ENCODE measurements around the gene DNAJC5G.
"Not testable (repeated sequence)": the region's sequence is repeated elsewhere in the genome, so short reads cannot be mapped to it uniquely, and the experiment has no call there.

Gene DNAJC5G

DNA sequence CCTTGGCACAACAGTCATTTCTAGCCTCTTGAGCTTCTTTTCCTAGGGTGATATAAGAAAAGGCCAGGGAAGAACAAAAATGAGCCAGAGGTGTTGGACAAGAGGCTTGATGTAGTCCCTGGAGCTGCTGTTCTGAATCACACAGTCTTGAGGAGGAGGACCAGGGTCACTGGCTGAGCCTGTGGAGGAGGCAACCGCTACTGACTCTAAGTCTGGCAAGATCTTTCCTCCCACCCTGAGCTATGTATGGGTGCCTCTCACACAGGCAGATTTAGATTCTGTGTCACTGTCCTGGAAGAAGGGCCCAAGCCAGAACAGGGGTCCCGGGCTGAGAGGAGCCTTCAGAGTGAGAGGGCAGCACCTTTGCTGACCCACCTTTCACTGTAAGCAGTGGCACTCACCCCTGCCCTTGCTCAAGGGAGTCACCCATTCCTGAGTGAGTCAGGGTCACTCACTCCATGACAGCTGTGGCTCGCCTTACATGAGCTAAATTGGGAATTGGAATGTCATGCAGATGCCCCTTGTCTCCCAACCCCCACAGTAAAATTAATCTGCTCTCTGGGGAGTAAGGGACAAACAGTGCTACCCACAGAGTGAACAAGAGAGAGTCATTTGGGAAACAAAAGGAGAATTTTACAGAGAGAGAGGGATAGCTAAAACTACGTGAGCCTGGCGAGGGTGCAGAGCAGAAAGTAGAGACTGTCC lies 6.8 kb downstream of the DNAJC5G start, which contains the start of gene TRIM54:
TSS of gene TRIM54 (plus strand) at position 575 of the 705 bp plus-strand sequence. CDS start 303 bp downstream, outside the sequence.
- no peak for DNase-seq (ENCODE audit: low read depth in 3 of 3)

- no peak for DNase-seq (ENCODE audit: low read depth in 3 of 3)
Measured at GRCh38 chr2:27282892-27283291, 7.7 kb downstream of the DNAJC5G start.

DNA sequence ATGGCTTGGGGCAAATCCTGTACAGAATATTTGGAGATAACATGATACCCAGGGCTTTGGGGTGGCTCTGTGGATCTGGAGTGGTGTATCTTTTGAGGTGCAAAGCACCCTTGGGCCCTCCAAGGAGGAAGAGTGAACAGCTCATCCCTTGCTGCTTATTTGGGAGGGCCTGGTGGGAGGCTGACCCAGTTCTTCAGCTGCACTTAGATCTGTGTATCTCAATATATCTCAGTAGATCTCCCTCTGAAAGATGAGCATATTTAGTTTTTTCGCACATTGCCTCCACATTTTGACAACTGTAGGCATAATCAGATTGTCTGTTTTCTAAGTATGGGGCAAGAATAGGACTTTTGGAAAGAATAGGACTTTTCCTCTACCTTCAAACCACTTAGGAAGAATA lies 9.8 kb downstream of the DNAJC5G start:
- DNase-seq (ENCODE audit: low read depth in 3 of 3) = no peak

GRCh38 chr2:27285481-27285880 lies 10.2 kb downstream of the DNAJC5G start:
- DNase-seq (ENCODE audit: low read depth in 3 of 3) = no peak

- DNase-seq (ENCODE audit: low read depth in 3 of 3) = no peak
Measured at GRCh38 chr2:27288610-27289009, 13.4 kb downstream of the DNAJC5G start.

GRCh38 chr2:27290549-27290948 lies 15.3 kb downstream of the DNAJC5G start:
- DNase-seq (ENCODE audit: low read depth in 3 of 3) = no peak

- no peak for DNase-seq (ENCODE audit: low read depth in 3 of 3)
Measured at GRCh38 chr2:27291865-27292264, 16.6 kb downstream of the DNAJC5G start.

DNA sequence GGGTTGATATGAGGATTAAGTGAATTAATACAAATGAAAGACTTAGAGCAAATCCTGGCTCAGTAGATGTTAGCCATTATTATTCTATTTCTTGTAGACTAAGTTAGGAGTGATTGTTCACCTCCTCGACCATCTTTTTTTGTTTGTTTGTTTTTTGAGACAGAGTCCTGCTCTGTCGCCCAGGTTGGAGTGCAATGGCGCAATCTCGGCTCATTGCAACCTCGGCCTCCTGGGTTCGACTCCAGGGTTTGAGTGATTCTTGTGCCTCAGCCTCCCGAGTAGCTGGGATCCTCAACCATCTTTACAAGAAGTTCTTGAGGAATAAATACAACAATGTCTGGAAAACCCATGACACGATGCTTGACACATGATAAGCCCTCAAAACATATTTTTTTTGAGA lies 19.7 kb downstream of the DNAJC5G start:
- no peak for DNase-seq (ENCODE audit: low read depth in 3 of 3)

GRCh38 chr2:27296481-27296880 lies 21.2 kb downstream of the DNAJC5G start:
- no peak for DNase-seq (ENCODE audit: low read depth in 3 of 3)

DNA sequence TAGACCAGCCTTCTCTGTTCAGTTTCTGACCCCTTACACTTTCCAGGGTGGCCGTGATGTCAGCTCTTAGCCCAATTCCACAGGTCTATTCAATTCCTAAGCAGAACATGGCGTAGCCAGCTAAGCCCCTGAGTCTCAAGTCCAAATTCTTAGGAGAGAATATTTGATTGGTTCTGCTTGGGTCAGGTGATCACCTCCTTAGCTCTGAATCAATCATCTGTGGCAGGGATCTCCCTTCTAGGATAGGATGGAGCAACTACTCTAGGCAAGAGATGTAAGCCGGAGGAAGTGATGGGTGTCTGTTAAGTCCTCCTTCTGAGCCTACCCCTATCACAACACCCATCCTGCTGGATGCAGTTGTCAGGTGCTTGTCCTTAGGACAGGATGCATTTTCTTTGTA lies 22.0 kb downstream of the DNAJC5G start:
- no peak for DNase-seq (ENCODE audit: low read depth in 3 of 3)

DNA sequence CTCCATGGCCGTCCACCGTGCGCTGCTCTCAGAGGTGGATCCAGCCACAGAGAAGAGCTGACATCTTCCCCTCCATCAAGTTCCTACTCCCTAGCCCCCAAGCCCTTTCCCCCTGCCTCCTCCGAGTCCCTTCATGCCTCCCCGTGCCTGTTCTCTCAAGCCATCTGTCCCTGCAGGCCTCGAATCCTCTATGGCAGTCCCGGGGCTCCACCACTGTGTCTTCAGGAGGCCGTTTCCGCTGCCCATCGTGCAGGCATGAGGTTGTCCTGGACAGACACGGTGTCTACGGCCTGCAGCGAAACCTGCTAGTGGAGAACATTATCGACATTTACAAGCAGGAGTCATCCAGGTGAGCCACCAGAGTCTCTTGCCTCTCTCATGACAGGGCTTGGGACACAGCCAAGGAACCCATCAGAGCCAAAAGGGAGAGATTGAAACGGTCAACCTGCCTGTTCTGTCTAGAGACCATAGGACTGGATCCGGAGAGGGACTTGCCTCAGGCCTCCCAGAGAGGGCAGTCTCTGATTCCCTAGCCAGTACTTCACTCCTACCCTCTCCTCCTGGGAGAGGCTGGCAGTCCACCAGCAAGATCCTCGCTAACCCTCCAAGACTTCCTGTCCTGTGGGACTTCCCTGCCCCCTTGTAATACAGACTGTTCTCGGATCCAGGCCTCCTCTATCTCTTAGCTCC lies 23.3 kb downstream of the DNAJC5G start:
- DNase-seq (ENCODE audit: low read depth in 3 of 3) = no peak

- DNase-seq (ENCODE audit: low read depth in 3 of 3) = not testable (repeated sequence)
Measured at GRCh38 chr2:27300606-27301005, 25.4 kb downstream of the DNAJC5G start.

DNA sequence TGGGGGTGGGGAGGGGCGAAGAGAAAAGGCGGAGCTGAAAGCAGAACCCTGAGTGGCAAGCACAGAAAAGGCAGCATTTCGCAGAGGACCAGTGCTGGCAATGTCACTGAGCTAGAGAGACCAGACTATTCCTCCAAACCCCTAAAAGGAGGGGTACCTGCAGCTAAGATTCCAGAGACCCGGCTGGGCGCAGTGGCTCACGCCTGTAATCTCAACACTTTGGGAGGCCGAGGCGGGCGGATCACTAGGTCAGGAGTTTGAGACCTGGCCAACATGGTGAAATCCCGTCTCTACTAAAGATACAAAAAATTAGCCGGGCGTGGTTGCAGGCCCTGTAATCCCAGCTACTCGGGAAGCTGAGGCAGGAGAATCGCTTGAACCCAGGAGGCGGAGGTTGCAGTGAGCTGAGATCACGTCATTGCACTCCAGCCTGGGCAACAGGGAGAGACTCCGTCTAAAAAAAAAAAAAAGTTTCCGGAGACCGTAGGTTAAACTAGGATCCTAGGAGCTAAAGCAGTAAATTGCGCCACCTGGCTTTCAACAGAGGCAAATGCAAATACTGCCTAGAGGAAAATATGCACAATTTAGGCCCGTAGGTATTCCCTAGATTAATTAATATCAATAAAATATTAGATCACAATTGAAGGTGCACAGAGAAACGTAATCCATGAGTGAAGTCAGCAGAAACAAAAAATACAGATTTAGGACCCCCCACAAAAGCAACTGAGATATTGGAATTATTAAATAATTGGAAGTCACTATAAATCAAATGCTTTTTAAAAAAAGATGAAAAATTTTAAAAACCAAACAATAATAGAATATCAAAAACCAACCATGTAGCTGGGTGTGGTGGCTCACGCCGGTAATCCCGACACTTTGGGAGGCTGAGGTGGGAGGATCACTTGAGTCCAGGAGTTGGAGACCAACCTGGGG lies 28.1 kb downstream of the DNAJC5G start:
- peak in 1 of 3 experiments; percentile 27 for DNase-seq (ENCODE audit: low read depth in 3 of 3)

- DNase-seq (ENCODE audit: low read depth in 3 of 3) = no peak
Measured at GRCh38 chr2:27304488-27305240, 29.4 kb downstream of the DNAJC5G start.

GRCh38 chr2:27305516-27305915 lies 30.3 kb downstream of the DNAJC5G start:
- no peak for DNase-seq (ENCODE audit: low read depth in 3 of 3)

GRCh38 chr2:27306136-27306535 lies 30.9 kb downstream of the DNAJC5G start:
- DNase-seq (ENCODE audit: low read depth in 3 of 3) = no peak

- DNase-seq (ENCODE audit: low read depth in 3 of 3) = peak in 1 of 3 experiments; percentile 42
Measured at GRCh38 chr2:27306573-27307286, 31.5 kb downstream of the DNAJC5G start.

GRCh38 chr2:27307287-27307544 lies 32.0 kb downstream of the DNAJC5G start:
- no peak for DNase-seq (ENCODE audit: low read depth in 3 of 3)

DNA sequence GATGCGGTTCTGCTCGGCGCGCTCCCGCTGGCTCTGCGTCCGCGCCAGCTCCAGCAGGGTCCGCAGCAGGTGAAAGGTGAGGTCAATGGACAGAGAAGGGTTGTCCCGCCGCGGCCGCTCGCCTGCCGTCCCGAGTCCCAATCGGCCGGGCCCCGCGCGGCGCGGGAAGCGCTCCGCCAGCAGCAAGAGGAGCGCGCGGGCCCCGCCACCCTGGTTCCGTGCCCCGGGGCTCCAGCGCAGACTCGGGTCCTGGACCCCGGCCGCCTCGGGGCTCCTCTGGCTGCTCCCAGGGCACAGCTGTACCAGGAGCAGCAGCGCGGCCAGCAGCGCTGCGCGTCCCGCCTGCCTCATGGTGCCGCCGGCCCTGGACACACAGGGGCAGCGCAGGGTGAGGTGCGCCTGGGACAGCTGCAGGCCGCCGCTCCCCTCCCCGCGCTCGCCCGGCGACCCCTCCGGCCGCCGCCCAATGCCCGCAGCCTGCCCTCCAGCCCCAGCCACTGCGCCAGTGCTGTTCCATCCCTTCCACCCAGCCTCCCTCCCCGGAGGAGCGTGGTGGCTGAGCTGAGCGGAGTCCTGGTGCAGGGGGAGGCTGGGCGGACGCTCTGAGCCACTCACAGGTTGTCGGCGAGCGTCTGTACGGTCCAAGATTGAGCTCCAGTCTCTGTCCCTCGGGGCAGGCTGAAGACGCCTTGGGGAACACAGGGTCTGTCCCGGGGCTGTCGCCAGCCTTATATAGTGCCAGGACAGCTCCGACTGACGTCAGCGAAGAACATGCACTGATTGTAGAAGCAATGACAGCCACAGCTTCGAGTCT lies 32.5 kb downstream of the DNAJC5G start:
- no peak for DNase-seq (ENCODE audit: low read depth in 3 of 3)

DNA sequence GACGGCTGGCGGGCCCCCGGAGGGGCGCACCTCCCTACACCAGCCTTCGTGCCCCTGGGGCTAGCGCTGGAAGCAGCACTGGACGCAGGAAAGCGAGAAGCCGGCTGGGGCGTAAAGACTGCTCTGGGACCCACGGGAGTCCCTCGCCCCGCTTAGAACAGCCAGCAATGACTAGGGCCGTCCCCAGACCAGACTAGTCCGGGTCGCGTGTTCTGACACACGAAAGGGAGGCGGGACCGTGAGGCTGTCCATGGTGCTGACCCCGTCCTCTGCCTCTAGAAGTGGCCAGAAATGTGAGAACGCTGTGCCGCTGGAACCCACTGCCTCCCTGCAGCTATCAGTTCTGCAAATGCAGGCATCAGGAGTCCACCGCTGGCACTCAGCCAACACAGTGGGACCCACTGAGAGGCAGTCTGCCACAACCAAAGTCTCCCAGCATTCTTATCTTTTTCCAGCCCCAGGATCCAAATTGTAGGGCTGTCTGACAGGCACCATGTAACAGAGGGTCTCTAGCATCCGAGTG lies 33.2 kb downstream of the DNAJC5G start, which contains the start of gene UCN:
TSS of gene UCN (minus strand) at position 87 of the 523 bp plus-strand sequence. CDS start 550 bp downstream, outside the sequence.
- DNase-seq (ENCODE audit: low read depth in 3 of 3) = no peak

Data from stimulated activated CD4-positive, alpha-beta T cell treated with anti-CD3 and anti-CD28 coated beads, TNF-alpha, amount 100 ng/mL, for 24 hours (primary cell).